Measurements from ENCODE around the gene EPS15. TPM values are rescaled to one million over a fixed set of nuclear protein-coding genes. Genes with fewer than 3 reads are reported as not detected.

Gene EPS15
- total RNA-seq, 1 donor from 2014 or later, result 42.0 TPM

- no peaks in the 10 kb centered on the region for H3F3A ChIP-seq (ENCODE audit: low read depth)
- no peak overlapping the region for H3K4me3 ChIP-seq
- no peak for TF ChIP-seq EZH2phosphoT487 (IDR thresholded peaks at IDR 0.05)
- TF ChIP-seq CTCF (IDR thresholded peaks at IDR 0.05), result no peak
- TF ChIP-seq EZH2 (IDR thresholded peaks at IDR 0.05), result no peak
- no peaks in the 10 kb centered on the region for H3K36me3 ChIP-seq
- no peaks in the 10 kb centered on the region for H3K4me1 ChIP-seq
- Mint-ChIP-seq H3K4me1 (peaks cover 7% of the 10 kb centered on the region), H3K36me3 (no peaks in the 10 kb centered on the region), H3K9me3 (no peaks in the 10 kb centered on the region), H3K27ac (no peak overlapping the region), H3K27me3 (ENCODE audit: insufficient read depth, low read depth) (peaks cover 10% of the 10 kb centered on the region), H3K4me3 (no peak overlapping the region)
- no peaks in the 10 kb centered on the region for H4K20me1 ChIP-seq (ENCODE audit: low read depth)
- no peaks in the 10 kb centered on the region for H3K9me3 ChIP-seq (ENCODE audit: low read depth)
- no peaks in the 10 kb centered on the region for H3K79me2 ChIP-seq (ENCODE audit: low read depth)
- no peak overlapping the region for H3K9ac ChIP-seq
- DNase-seq (ENCODE audit: low spot score), result no peak
- no peak overlapping the region for H2AFZ ChIP-seq (replicated peaks)
- H3K4me2 ChIP-seq, result no peak overlapping the region
- no peaks in the 10 kb centered on the region for H3K27me3 ChIP-seq
- H3K27ac ChIP-seq, result no peak overlapping the region
Measured at GRCh38 chr1:51336711-51337110, 182.4 kb downstream of the EPS15 start.

GRCh38 chr1:51336004-51336403 lies 183.1 kb downstream of the EPS15 start:
- Histone ChIP-seq H3F3A (ENCODE audit: low read depth) (no peaks in the 10 kb centered on the region), H3K9me3 (ENCODE audit: low read depth) (no peaks in the 10 kb centered on the region), H2AFZ (replicated peaks) (no peak overlapping the region), H3K27ac (no peak overlapping the region), H3K4me1 (no peaks in the 10 kb centered on the region), H4K20me1 (ENCODE audit: low read depth) (no peaks in the 10 kb centered on the region), H3K4me3 (no peak overlapping the region), H3K9ac (no peak overlapping the region), H3K36me3 (no peaks in the 10 kb centered on the region), H3K79me2 (ENCODE audit: low read depth) (no peaks in the 10 kb centered on the region), H3K27me3 (peaks cover 7% of the 10 kb centered on the region), H3K4me2 (no peak overlapping the region)
- TF ChIP-seq EZH2 (IDR thresholded peaks at IDR 0.05), result no peak
- no peak for TF ChIP-seq EZH2phosphoT487 (IDR thresholded peaks at IDR 0.05)
- no peak for TF ChIP-seq CTCF (IDR thresholded peaks at IDR 0.05)
- no peak for DNase-seq (ENCODE audit: low spot score)
- no peak overlapping the region for H3K4me3 Mint-ChIP-seq
- H3K4me1 Mint-ChIP-seq, result peaks cover 9% of the 10 kb centered on the region
- H3K27ac Mint-ChIP-seq, result no peak overlapping the region
- H3K36me3 Mint-ChIP-seq, result no peaks in the 10 kb centered on the region
- no peaks in the 10 kb centered on the region for H3K9me3 Mint-ChIP-seq
- H3K27me3 Mint-ChIP-seq (ENCODE audit: insufficient read depth, low read depth), result peaks cover 14% of the 10 kb centered on the region

GRCh38 chr1:51331206-51332100 lies 187.6 kb downstream of the EPS15 start:
- peaks cover 28% of the 10 kb centered on the region for H3K27me3 ChIP-seq
- Mint-ChIP-seq H3K36me3 (no peaks in the 10 kb centered on the region), H3K4me3 (peak overlapping the region; percentile 87), H3K27ac (peak overlapping the region; percentile 81), H3K9me3 (no peaks in the 10 kb centered on the region), H3K27me3 (ENCODE audit: insufficient read depth, low read depth) (peaks cover 25% of the 10 kb centered on the region), H3K4me1 (peaks cover 16% of the 10 kb centered on the region)
- H3K79me2 ChIP-seq (ENCODE audit: low read depth), result no peaks in the 10 kb centered on the region
- DNase-seq (ENCODE audit: low spot score), result no peak
- H3K9ac ChIP-seq, result no peak overlapping the region
- TF ChIP-seq CTCF (IDR thresholded peaks at IDR 0.05), result no peak
- TF ChIP-seq EZH2phosphoT487 (IDR thresholded peaks at IDR 0.05), result no peak
- TF ChIP-seq EZH2 (IDR thresholded peaks at IDR 0.05), result no peak
- H4K20me1 ChIP-seq (ENCODE audit: low read depth), result no peaks in the 10 kb centered on the region
- H3K36me3 ChIP-seq, result no peaks in the 10 kb centered on the region
- no peak overlapping the region for H3K4me3 ChIP-seq
- no peak overlapping the region for H2AFZ ChIP-seq (replicated peaks)
- peak overlapping the region; percentile 99 for H3K4me2 ChIP-seq
- H3K27ac ChIP-seq, result no peak overlapping the region
- H3K9me3 ChIP-seq (ENCODE audit: low read depth), result no peaks in the 10 kb centered on the region
- peaks cover 3% of the 10 kb centered on the region for H3K4me1 ChIP-seq
- peaks cover 3% of the 10 kb centered on the region for H3F3A ChIP-seq (ENCODE audit: low read depth)

Measured in neural progenitor cell (in vitro differentiated cells).